T47D (cell line): ENCODE measurements around the gene PCSK2.

ENCODE experiments used
- DNase-seq, 2 experiments: peaks; one replicate each; pipeline versions ENCODE4 v3.0.0 to v3.0.0-alpha.2; 2011 to 2012; ENCODE audit warnings: low read depth in 1 of 2, low spot score in 1 of 2
- JUND ChIP-seq: IDR thresholded peaks from 2 replicates; pipeline ENCODE4 v1.6.1; 2012; ENCODE audit warnings: low read depth
- in situ Hi-C: cut with HindIII; loops from 2 replicates; pipeline ENCODE4 v1.10.0; 2016; ENCODE audit warnings: low sequenced_read_pairs, low pct_unique_long_range_greater_than_20kb

The PCSK2 gene

DNA sequence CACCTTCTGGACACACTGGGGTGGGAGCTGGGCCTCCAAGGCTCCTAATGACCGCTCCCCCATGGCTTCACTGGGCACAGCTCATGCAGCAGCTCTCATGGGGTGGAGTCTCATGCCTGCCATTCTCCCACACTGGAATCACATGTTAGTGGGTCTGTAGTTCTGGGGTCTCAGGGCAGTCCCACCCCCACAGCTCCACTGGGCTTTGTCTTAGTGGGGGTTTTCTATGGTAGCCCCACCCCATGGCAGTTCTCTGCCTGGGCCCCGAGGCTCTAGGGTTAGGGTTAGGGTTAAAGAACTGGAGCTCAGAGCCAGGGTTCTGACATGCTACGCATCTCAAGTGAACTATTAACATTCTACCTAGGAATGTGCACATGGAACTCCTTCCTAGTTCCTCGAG is 139.0 kb downstream of the PCSK2 start:
- no peak for DNase-seq
- in situ Hi-C loops, result no loop called here
- no peak for TF ChIP-seq JUND

DNA sequence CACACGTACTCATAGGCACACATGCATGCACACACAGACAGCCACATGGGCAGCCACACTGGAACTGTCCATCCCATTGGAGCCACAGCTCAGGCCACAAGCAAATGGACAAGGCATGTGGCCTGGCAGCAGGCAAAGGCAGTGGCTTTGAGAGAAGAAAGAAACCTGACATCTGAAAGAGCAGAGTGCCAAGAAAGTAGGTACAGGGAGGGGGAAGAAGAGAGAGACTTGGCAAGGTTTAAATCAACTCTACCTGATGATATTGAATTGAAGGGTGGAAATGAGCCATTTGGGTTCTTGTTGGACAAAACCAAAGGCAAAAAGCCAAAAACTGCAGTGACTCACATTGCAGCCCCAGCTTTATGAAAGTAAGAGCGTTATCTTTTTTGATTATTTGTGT is 142.7 kb downstream of the PCSK2 start:
- in situ Hi-C loops, result no loop called here
- TF ChIP-seq JUND, result no peak
- no peak for DNase-seq

- in situ Hi-C loops, result no loop called here
- DNase-seq, result no peak
- no peak for TF ChIP-seq JUND
Measured at GRCh38 chr20:17372806-17373440, 146.1 kb downstream of the PCSK2 start.

GRCh38 chr20:17374086-17374485 is 147.2 kb downstream of the PCSK2 start:
- TF ChIP-seq JUND, result no peak
- no peak for DNase-seq
- in situ Hi-C loops, result no loop called here

GRCh38 chr20:17376031-17376430 is 149.2 kb downstream of the PCSK2 start:
- TF ChIP-seq JUND, result no peak
- DNase-seq, result no peak
- in situ Hi-C loops, result no loop called here

DNA sequence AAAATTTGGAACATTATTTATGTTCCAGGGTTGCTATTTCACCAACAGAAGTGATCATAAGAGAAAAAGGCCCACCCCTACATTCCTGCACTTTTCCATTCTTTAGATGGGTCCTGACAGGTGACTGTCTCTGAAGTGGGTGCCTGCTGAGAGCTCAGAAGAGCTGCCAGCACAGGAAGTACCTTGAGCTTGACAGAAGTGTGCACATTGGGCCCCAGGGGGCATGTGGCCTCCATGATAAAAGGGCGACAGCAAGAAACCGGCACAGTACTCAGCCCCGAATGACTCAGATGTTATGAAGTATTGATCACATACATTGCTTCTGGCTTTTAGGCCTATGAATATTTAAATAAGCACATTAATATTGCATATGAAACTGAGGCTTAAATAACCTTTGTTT is 150.4 kb downstream of the PCSK2 start:
- in situ Hi-C loops, result no loop called here
- TF ChIP-seq JUND, result no peak
- no peak for DNase-seq

DNA sequence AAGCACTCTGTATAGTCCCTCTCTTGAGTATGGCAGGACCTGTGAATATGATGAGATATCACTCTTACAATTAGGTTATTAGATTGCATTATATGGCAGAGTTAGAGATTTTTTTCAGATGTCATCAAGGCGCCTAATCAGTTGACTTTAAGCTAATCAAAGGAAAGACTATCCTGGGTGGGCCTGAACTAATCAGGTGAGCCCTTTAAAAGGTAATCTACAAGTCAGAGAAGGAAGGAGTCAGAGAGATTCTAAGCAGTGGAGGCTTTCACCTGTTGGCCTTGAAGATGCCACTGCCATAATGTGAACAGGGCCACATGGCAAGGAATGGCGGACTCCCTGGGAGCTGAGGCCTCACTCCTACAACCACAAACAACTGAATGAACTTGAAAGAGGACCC is 152.8 kb downstream of the PCSK2 start:
- TF ChIP-seq JUND, result no peak
- in situ Hi-C loops, result no loop called here
- no peak for DNase-seq

DNA sequence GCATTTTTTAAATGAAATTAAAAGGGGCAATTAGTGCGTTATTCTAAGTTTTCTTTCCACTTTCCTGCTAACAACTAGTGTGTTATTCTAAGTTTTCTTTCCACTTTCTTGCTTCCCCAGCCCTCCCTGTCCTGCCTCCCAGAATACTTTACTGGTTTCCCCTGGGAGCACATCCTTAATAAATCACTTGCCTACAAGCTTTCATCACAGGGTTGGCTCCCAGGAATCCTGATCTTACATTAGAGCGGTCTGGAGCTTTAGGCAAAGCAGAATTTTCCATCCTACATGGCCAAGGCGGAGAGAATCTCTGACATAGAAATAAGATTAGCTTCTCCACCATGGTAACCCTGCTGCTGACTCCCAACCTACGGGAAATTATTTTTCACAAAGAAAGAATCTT is 154.0 kb downstream of the PCSK2 start:
- no peak for DNase-seq
- TF ChIP-seq JUND, result no peak
- in situ Hi-C loops, result no loop called here

DNA sequence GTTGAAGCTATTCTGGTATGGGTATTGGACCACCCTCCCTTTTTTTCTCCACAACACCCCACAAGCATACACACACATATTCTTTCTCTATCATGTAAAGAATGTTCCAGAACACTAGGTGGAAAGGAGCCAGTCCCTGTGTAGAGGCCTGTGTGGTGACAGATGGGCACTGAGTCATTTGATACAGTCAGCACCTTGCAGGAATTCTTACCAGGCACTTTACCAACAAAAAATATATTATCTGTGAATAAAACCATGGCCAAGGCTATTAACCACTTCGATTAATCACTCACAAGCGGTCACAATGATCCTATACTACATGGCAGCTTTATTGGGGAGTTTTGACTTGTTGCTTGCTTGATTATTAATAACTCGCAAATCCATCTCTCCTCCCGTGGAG is 154.9 kb downstream of the PCSK2 start:
- in situ Hi-C loops, result no loop called here
- no peak for TF ChIP-seq JUND
- no peak for DNase-seq

DNA sequence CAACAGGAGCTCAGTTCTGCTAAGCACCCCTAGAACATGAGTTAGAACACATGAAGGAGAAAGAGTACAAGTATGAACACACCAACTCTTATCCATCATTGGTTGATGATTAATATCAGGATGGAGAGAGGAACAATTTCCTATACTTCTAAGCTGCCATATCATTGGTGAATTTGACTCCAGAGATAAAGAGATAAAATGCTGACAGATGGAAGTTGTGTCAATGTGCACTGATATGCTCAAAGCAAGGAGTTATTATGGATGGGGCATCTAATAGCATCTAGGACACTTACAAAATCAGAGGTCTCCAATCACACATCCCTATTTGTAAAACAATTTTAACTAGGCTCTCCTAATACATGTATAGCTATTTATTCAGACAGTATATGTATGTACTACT is 159.0 kb downstream of the PCSK2 start:
- no peak for DNase-seq
- in situ Hi-C loops, result no loop called here
- TF ChIP-seq JUND, result no peak

- DNase-seq, result no peak
- TF ChIP-seq JUND, result no peak
- in situ Hi-C loops, result no loop called here
Measured at GRCh38 chr20:17390655-17391054, 163.8 kb downstream of the PCSK2 start.

DNA sequence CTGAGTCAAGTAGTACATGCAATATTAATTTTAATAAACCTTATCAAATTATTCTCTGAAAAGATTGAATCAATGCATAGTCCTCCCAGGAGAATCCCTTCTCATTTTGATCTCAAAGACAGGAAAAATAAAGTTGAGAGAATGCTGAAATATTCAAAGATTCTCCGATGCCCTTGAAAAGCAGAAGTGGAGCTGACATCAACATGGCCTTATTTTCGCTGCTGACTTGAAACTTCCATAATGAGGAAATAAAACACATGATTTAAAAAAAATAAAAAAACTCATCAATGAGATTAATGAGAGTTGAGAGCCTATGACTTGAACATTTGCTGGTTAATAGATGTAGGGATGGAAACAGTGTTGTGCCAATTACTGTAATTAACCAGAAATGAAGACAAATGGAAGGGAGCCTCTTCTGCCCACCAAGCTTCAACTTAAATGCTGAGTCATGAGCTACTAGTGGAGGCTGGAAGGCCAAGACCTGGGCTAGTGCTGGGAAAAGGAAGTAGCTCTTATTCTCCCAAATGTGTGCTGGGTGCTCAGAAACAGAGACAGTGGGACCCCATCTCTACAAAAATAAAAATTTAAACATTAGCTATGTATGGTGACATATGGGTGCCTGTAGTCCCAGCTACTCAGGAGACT is 164.4 kb downstream of the PCSK2 start:
- DNase-seq, result no peak
- TF ChIP-seq JUND, result no peak
- in situ Hi-C loops, result no loop called here

GRCh38 chr20:17394411-17394810 is 167.6 kb downstream of the PCSK2 start:
- DNase-seq, result no peak
- in situ Hi-C loops, result no loop called here
- no peak for TF ChIP-seq JUND

DNA sequence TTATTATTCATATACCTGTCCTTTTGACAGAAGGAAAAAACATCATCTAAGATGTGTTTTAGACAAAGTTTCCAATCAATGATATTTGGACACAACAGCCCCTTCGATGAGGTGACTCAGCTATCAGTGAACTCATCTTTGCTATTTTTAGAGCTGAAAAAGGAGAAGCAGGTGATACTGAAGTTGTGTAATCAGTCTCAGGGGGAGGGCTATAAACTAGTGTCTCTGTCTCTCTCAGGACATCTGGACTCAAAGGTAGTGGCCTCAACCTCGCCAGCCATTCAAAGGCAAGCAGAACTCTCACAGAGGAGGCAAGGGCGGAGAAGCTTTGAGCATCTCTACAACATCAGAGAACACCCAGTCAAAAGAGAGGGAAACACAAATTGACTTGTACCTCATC is 168.9 kb downstream of the PCSK2 start:
- TF ChIP-seq JUND, result no peak
- no peak for DNase-seq
- in situ Hi-C loops, result no loop called here
